Kidney epithelial cell (primary cell): ENCODE data around the gene PFDN6. TPM values are rescaled to one million over a fixed set of nuclear protein-coding genes. Genes with fewer than 3 reads are reported as not detected.

Experiments
- DNase-seq: peaks from one replicate; pipeline ENCODE4 v3.0.0-alpha.2; 2010; ENCODE audit warnings: low read depth
- H3K27me3 ChIP-seq: 2 replicates; pipeline ENCODE4 v1.6.0; 2011; ENCODE audit warnings: low read length; ENCODE audit not compliant: control insufficient read depth, insufficient read depth
- H3K36me3 ChIP-seq: 2 replicates; pipeline ENCODE4 v1.5.1; 2011; ENCODE audit warnings: low read length; ENCODE audit not compliant: control insufficient read depth, insufficient read depth
- H3K4me3 ChIP-seq: 2 replicates; pipeline ENCODE4 v1.5.1; 2011; ENCODE audit warnings: low read depth, mild to moderate bottlenecking, control low read depth, low read length
- CTCF ChIP-seq: IDR thresholded peaks from 2 replicates; pipeline ENCODE4 v1.5.1; 2011; ENCODE audit warnings: mild to moderate bottlenecking, moderate library complexity, low read length, control low read depth, inconsistent platforms; ENCODE audit not compliant: insufficient read depth, poor library complexity, severe bottlenecking
- total RNA-seq: library from RNA; depleted of rRNA; stranded (reverse); fragments of >200 nt; gene quantifications from 2 replicates; pipeline ENCODE4 v1.2.3, GENCODE V29; 2015

Gene PFDN6
- total RNA-seq, 1 donor from 2014 or later = 51.4 TPM

GRCh38 chr6:33317419-33317668, 27.9 kb downstream of the PFDN6 start:
- Histone ChIP-seq H3K27me3 (no peaks in the 10 kb centered on the region), H3K4me3 (peak overlapping the region; percentile 55), H3K36me3 (peaks cover 8% of the 10 kb centered on the region)
- TF ChIP-seq CTCF = no peak
- DNase-seq = no peak

- Histone ChIP-seq H3K4me3 (peak within 1 kb of the TSS; percentile 55), H3K36me3 (peaks cover 8% of the 10 kb centered on the region), H3K27me3 (no peaks in the 10 kb centered on the region)
- TF ChIP-seq CTCF = no peak
- DNase-seq = peak; percentile 96
Observed at GRCh38 chr6:33317669-33318425, 28.4 kb downstream of the PFDN6 start, which contains the start of gene ZBTB22. TSS of gene ZBTB22 (minus strand) at chr6:33317744. CDS start at chr6:33316916, 828 bp downstream.

- H3K4me3 ChIP-seq = peak overlapping the region; percentile 55
- no peak for DNase-seq
- TF ChIP-seq CTCF = no peak
Observed at GRCh38 chr6:33318426-33319073, 29.1 kb downstream of the PFDN6 start.

GRCh38 chr6:33319939-33320314, 30.5 kb downstream of the PFDN6 start:
- TF ChIP-seq CTCF = no peak
- Histone ChIP-seq H3K36me3 (peaks cover 8% of the 10 kb centered on the region), H3K27me3 (no peaks in the 10 kb centered on the region), H3K4me3 (no peak overlapping the region)
- no peak for DNase-seq

More at GRCh38 chr6:33318426-33319073, 29.1 kb downstream of the PFDN6 start:
- H3K36me3 ChIP-seq = peaks cover 8% of the 10 kb centered on the region
- no peaks in the 10 kb centered on the region for H3K27me3 ChIP-seq

- DNase-seq = no peak
- H3K36me3 ChIP-seq = peaks cover 8% of the 10 kb centered on the region
- H3K27me3 ChIP-seq = no peaks in the 10 kb centered on the region
- no peak overlapping the region for H3K4me3 ChIP-seq
- no peak for TF ChIP-seq CTCF
Observed at GRCh38 chr6:33320315-33321181, 31.1 kb downstream of the PFDN6 start.
